Measurements from ENCODE around the gene TNFRSF14. TPM values are rescaled to one million over a fixed set of nuclear protein-coding genes. Genes with fewer than 3 reads are reported as not detected.

The TNFRSF14 gene
- total and polyA plus RNA-seq, 2 donors (not counting 1 experiment from before 2014, with no cell fraction given) = 239 to 427 TPM

DNA sequence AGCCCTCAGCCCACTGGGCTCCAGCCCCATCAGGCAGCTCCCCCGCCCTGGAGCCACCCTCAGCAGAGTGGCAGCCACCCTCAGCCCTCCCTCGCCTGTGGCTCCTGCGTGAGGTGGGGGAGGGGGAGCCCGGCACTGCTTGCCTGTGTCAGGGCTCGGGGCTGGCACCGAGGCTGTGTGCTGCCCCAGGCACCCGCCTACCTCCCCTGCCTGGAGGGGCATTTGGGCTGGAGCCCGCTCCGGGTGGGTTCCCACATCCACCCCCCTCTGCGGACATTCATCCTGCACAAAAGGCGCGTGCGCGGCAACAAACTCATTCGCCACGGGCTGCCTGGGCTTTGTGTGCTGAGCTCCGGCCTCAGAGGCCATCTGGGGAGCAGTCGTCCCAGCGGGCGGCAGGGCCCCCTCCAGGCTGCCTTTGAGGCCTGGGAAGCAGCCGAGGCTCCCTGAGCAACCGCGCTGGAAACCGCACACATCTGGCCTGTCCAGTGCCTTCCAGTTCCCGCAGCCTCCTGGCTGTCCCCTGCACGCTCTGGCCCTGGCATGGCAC is 12.6 kb upstream of the TNFRSF14 start:
- Mint-ChIP-seq H3K27ac (no peak overlapping the region), H3K4me3 (no peak overlapping the region), H3K27me3 (peaks cover 6% of the 10 kb centered on the region), H3K4me1 (peaks cover 15% of the 10 kb centered on the region), H3K9me3 (ENCODE audit: insufficient read depth) (no peaks in the 10 kb centered on the region)
- intact Hi-C loops (cut with micrococcal nuclease) = no loop called here
- Histone ChIP-seq H3K4me3 (ENCODE audit: control extremely low read depth in 1 of 5, extremely low read depth in 1 of 5, insufficient read depth in 1 of 5, low read depth in 2 of 5, low read length in 4 of 5) (no peak overlapping the region), H2AFZ (ENCODE audit: insufficient read depth, low read depth, low read length, poor library complexity, severe bottlenecking) (no peak overlapping the region), H3K27ac (ENCODE audit: low read length in 2 of 2) (no peak overlapping the region), H3K4me2 (replicated peaks; ENCODE audit: low read depth, low read length, poor library complexity, severe bottlenecking) (no peak overlapping the region), H3K36me3 (replicated peaks in 1 of 2; ENCODE audit: control extremely low read depth in 1 of 2, control insufficient read depth in 1 of 2, extremely low read depth in 1 of 2, insufficient read depth in 2 of 2, low read length in 1 of 2) (no peaks in the 10 kb centered on the region), H3K9ac (ENCODE audit: low read length) (no peak overlapping the region), H3K4me1 (ENCODE audit: control insufficient read depth in 2 of 2, insufficient read depth in 2 of 2, low read length in 2 of 2) (peaks cover 15 to 27% of the 10 kb centered on the region in 2 donors), H3K79me2 (ENCODE audit: control insufficient read depth, insufficient read depth, low read length) (no peaks in the 10 kb centered on the region), H4K20me1 (ENCODE audit: control insufficient read depth, insufficient read depth, low read length, poor library complexity, severe bottlenecking) (peaks cover 7% of the 10 kb centered on the region), H3K27me3 (replicated peaks in 1 of 4; ENCODE audit: control extremely low read depth in 1 of 4, control insufficient read depth in 3 of 4, insufficient read depth in 4 of 4, low read length in 3 of 4) (peaks cover 0 to 27% (median 2%) of the 10 kb centered on the region in 4 experiments), H3K9me3 (ENCODE audit: control extremely low read depth in 1 of 3, control insufficient read depth in 2 of 3, insufficient read depth in 1 of 3, low read length in 2 of 3) (peaks cover 0 to 4% (median 0%) of the 10 kb centered on the region in 3 donors)
- WGBS (ENCODE audit: insufficient coverage) = 44% methylated on average over 25 of the region's 26 CpGs
- no peak for DNase-seq
- POLR2A ChIA-PET = interaction anchor here (0.9 to 1.1 kb wide), 2 partner anchors 18 to 129 kb away, joined by 4 to 5 read pairs; partner anchors contain the start of gene PANK4
- TF ChIP-seq, protein P1, sequence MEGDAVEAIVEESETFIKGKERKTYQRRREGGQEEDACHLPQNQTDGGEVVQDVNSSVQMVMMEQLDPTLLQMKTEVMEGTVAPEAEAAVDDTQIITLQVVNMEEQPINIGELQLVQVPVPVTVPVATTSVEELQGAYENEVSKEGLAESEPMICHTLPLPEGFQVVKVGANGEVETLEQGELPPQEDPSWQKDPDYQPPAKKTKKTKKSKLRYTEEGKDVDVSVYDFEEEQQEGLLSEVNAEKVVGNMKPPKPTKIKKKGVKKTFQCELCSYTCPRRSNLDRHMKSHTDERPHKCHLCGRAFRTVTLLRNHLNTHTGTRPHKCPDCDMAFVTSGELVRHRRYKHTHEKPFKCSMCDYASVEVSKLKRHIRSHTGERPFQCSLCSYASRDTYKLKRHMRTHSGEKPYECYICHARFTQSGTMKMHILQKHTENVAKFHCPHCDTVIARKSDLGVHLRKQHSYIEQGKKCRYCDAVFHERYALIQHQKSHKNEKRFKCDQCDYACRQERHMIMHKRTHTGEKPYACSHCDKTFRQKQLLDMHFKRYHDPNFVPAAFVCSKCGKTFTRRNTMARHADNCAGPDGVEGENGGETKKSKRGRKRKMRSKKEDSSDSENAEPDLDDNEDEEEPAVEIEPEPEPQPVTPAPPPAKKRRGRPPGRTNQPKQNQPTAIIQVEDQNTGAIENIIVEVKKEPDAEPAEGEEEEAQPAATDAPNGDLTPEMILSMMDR (IDR thresholded peaks at IDR 0.05) = no peak
- no peak for TF ChIP-seq EZH2 (IDR thresholded peaks at IDR 0.05; ENCODE audit: borderline replicate concordance, insufficient read depth, low read depth, low read length, poor library complexity, severe bottlenecking)
- CTCF ChIA-PET = interaction anchor here (1.0 to 2.7 kb wide), 2 partner anchors 13 to 349 kb away, joined by 3 to 8 read pairs; partner anchors contain the start of genes FAAP20 and TNFRSF14
- ATAC-seq (ENCODE audit: low read depth) = no peak

Data from B cell (primary cell).